Gastrocnemius medialis (tissue), 4 donors: ENCODE data around the gene SETD1A.

Experiments used
- CTCF ChIP-seq, 5 experiments: fragments of 450-650 bp in 3 of 5; fragments of 200-600 bp in 2 of 5; sonication (generic) in 2 of 5; IDR thresholded peaks in 4 of 5; conservative IDR thresholded peaks in 1 of 5; 1 replicate in 4 of 5; 2 replicates in 1 of 5; pipeline ENCODE4 v1.5.1; 2016 to 2019; ENCODE audit warnings: antibody characterized with exemption in 5 of 5, mild to moderate bottlenecking in 3 of 5, moderate library complexity in 3 of 5
- POLR2A ChIP-seq, 2 donors: fragments of 450-650 bp; IDR thresholded peaks; one replicate each; pipeline ENCODE4 v1.6.1; 2017; ENCODE audit warnings: antibody characterized with exemption in 2 of 2, mild to moderate bottlenecking in 2 of 2, moderate library complexity in 2 of 2

GRCh38 chr16:30998852-30999761 lies 41.6 kb downstream of the SETD1A start:
- TF ChIP-seq POLR2A (IDR thresholded peaks at IDR 0.05) (no peak), CTCF (IDR thresholded peaks at IDR 0.05 in 4 of 5, conservative IDR thresholded peaks at IDR 0.05 in 1 of 5) (no peak)
